H1 (cell line): ENCODE data around the gene PAQR8. TPM values are rescaled to one million over a fixed set of nuclear protein-coding genes. Genes with fewer than 3 reads are reported as not detected.

Experiments used
- ASH2L ChIP-seq: fragments of 200-600, 300-600 bp; sonication (generic); IDR thresholded peaks from one replicate; pipeline ENCODE4 v1.7.1; 2017; ENCODE audit warnings: low read length
- ATF2 ChIP-seq: IDR thresholded peaks from 2 replicates; pipeline ENCODE4 v1.6.1; 2012; ENCODE audit warnings: low read length, inconsistent platforms
- ATF3 ChIP-seq: IDR thresholded peaks from 2 replicates; pipeline ENCODE4 v1.6.1; 2011; ENCODE audit warnings: low read depth, mild to moderate bottlenecking, low read length; ENCODE audit not compliant: insufficient read depth
- CBX8 ChIP-seq: fragments of 300-800, 300-1000 bp; sonication (generic); IDR thresholded peaks from 2 replicates; pipeline ENCODE4 v1.7.1; 2016; ENCODE audit warnings: low read depth, low read length, borderline replicate concordance
- CHD7 ChIP-seq: fragments of 300-600 bp; sonication (generic); IDR thresholded peaks from 2 replicates; pipeline ENCODE4 v1.7.1; 2012; ENCODE audit warnings: low read length, moderate library complexity, mild to moderate bottlenecking, inconsistent platforms; ENCODE audit not compliant: insufficient replicate concordance
- GTF2F1 ChIP-seq: IDR thresholded peaks from 2 replicates; pipeline ENCODE4 v1.6.1; 2012; ENCODE audit warnings: low read depth, low read length, improper control_type of control experiment, borderline replicate concordance
- MAX ChIP-seq: IDR thresholded peaks from 2 replicates; pipeline ENCODE4 v1.6.1; 2012; ENCODE audit warnings: inconsistent platforms
- SUZ12 ChIP-seq: fragments of 200-600 bp; sonication (generic); IDR thresholded peaks from 2 replicates; pipeline ENCODE4 v1.6.1; 2012; ENCODE audit warnings: mild to moderate bottlenecking, inconsistent platforms, low read length, moderate library complexity, mixed read lengths
- polyA plus RNA-seq, 7 experiments: library from polyadenylated mRNA; depleted of rRNA in 3 of 7; stranded (reverse) in 5 of 7; unstranded in 2 of 7; fragments of >200 nt in 5 of 7; fragments of 200-250 nt in 2 of 7; gene quantifications; 1 replicate in 5 of 7; 2 replicates in 1 of 7; 4 replicates in 1 of 7; pipeline versions ENCODE4 v1.2.1 to v1.2.3, GENCODE V29; 2011 to 2013; ENCODE audit warnings: missing spikeins in 2 of 7, mixed read lengths in 2 of 7
- total RNA-seq: library from RNA; stranded (reverse); fragmentation: NEBNext Ultra II Directional; extraction: Animal tissue kit (Norgen Biotek cat#: 25700); gene quantifications from 2 replicates; pipeline ENCODE4 v1.2.1, GENCODE V29; 2021

Gene PAQR8
- total and polyA plus RNA-seq, 2 of the 8 experiments (the other 6 are each of a cell fraction or from before 2014, with no cell fraction given): 7.6 to 9.6 TPM

GRCh38 chr6:52314752-52315151, 47.2 kb upstream of the PAQR8 start (continued):
- no peak for TF ChIP-seq CHD7
- TF ChIP-seq ASH2L: no peak
- TF ChIP-seq SUZ12: no peak
- TF ChIP-seq MAX: no peak
- TF ChIP-seq GTF2F1: no peak
- no peak for TF ChIP-seq CBX8
- no peak for TF ChIP-seq ATF2
- TF ChIP-seq ATF3: no peak
